Thymus (tissue), 11 donors: Measurements from ENCODE around the gene PUS7. TPM values are rescaled to one million over a fixed set of nuclear protein-coding genes. Genes with fewer than 3 reads are reported as not detected.
"Not testable (repeated sequence)": the region's sequence is repeated elsewhere in the genome, so short reads cannot be mapped to it uniquely, and the experiment has no call there.

Experiments used
- DNase-seq, 9 donors: peaks; one replicate each; pipeline ENCODE4 v3.0.0-alpha.2; 2013; ENCODE audit warnings: low spot score in 9 of 9, low read depth in 6 of 9, missing footprints in 1 of 9
- H3K27ac ChIP-seq, 2 donors: one replicate each; pipeline ENCODE4 v1.5.1; 2013; ENCODE audit warnings: control low read depth in 1 of 2, low read depth in 1 of 2, low read length in 1 of 2, mild to moderate bottlenecking in 1 of 2, moderate library complexity in 1 of 2
- H3K27me3 ChIP-seq, 2 donors: one replicate each; pipeline ENCODE4 v1.5.1; 2013; ENCODE audit warnings: low read length in 1 of 2; ENCODE audit not compliant: control insufficient read depth in 2 of 2, insufficient read depth in 1 of 2
- H3K36me3 ChIP-seq, 2 donors: one replicate each; pipeline ENCODE4 v1.5.1; 2013; ENCODE audit warnings: low read length in 1 of 2, mild to moderate bottlenecking in 1 of 2, moderate library complexity in 1 of 2; ENCODE audit not compliant: control insufficient read depth in 2 of 2, insufficient read depth in 2 of 2
- H3K4me1 ChIP-seq, 2 donors: one replicate each; pipeline ENCODE4 v1.5.1; 2013; ENCODE audit warnings: low read length in 2 of 2; ENCODE audit not compliant: control insufficient read depth in 2 of 2, insufficient read depth in 2 of 2
- H3K4me3 ChIP-seq, 2 donors: one replicate each; pipeline ENCODE4 v1.5.1; 2013; ENCODE audit warnings: low read length in 2 of 2, control low read depth in 1 of 2, mild to moderate bottlenecking in 1 of 2
- H3K9me3 ChIP-seq, 2 donors: one replicate each; pipeline ENCODE4 v1.5.1; 2013; ENCODE audit warnings: low read length in 1 of 2, mild to moderate bottlenecking in 1 of 2; ENCODE audit not compliant: control insufficient read depth in 2 of 2, insufficient read depth in 1 of 2
- WGBS: extraction: QIAGEN DNeasy Blood & Tissue Kit; methylation state at CpG from one replicate; pipeline ENCODE4 v1.1.7; 2013; 5-methylcytosine and 5-hydroxymethylcytosine counted together
- polyA plus RNA-seq: library from polyadenylated mRNA; stranded (reverse); fragments of 200-250 nt; gene quantifications from one replicate; pipeline ENCODE4 v1.2.3, GENCODE V29; 2013
- total RNA-seq: library from RNA; stranded (reverse); fragments of 120-200 nt; gene quantifications from one replicate; pipeline ENCODE4 v1.2.4, GENCODE V29; 2013
- donor health status: healthy.

Gene PUS7
- total and polyA plus RNA-seq, 2 donors: 3.7 to 9.4 TPM

- 97% methylated on average over 9 of the region's 9 CpGs for WGBS
- not testable (repeated sequence) for H3K27ac ChIP-seq, H3K4me3 ChIP-seq, H3K4me1 ChIP-seq, H3K36me3 ChIP-seq, H3K27me3 ChIP-seq, DNase-seq, H3K9me3 ChIP-seq
Observed at GRCh38 chr7:105442214-105442613, 79.9 kb downstream of the PUS7 start.

- H3K36me3 ChIP-seq: no peaks in the 10 kb centered on the region
- 87% methylated on average over 9 of the region's 9 CpGs for WGBS
- H3K4me3 ChIP-seq: no peak overlapping the region
- H3K27me3 ChIP-seq: no peaks in the 10 kb centered on the region
- H3K4me1 ChIP-seq: no peaks in the 10 kb centered on the region
- no peak for DNase-seq
- H3K27ac ChIP-seq: no peak overlapping the region
- no peaks in the 10 kb centered on the region for H3K9me3 ChIP-seq
Observed at GRCh38 chr7:105439174-105439893, 82.7 kb downstream of the PUS7 start.

GRCh38 chr7:105438847-105439173, 83.3 kb downstream of the PUS7 start:
- Histone ChIP-seq H3K27ac (no peak overlapping the region), H3K27me3 (no peaks in the 10 kb centered on the region)
- WGBS: 96% methylated on average over 5 of the region's 5 CpGs

GRCh38 chr7:105438254-105438653, 83.8 kb downstream of the PUS7 start:
- no peak for DNase-seq
- WGBS: 99% methylated on average over 1 of the region's 1 CpG

More at GRCh38 chr7:105438847-105439173, 83.3 kb downstream of the PUS7 start:
- no peak for DNase-seq
- Histone ChIP-seq H3K36me3 (no peaks in the 10 kb centered on the region), H3K9me3 (no peaks in the 10 kb centered on the region), H3K4me1 (no peaks in the 10 kb centered on the region), H3K4me3 (no peak overlapping the region)

GRCh38 chr7:105437356-105437755, 84.7 kb downstream of the PUS7 start:
- not testable (repeated sequence) for H3K9me3 ChIP-seq, H3K4me3 ChIP-seq, H3K36me3 ChIP-seq, H3K27ac ChIP-seq, H3K27me3 ChIP-seq, H3K4me1 ChIP-seq, DNase-seq
- WGBS: 94% methylated on average over 6 of the region's 6 CpGs

More at GRCh38 chr7:105438254-105438653, 83.8 kb downstream of the PUS7 start:
- no peak overlapping the region for H3K27ac ChIP-seq
- H3K36me3 ChIP-seq: no peaks in the 10 kb centered on the region
- H3K4me3 ChIP-seq: no peak overlapping the region
- H3K4me1 ChIP-seq: no peaks in the 10 kb centered on the region
- H3K9me3 ChIP-seq: no peaks in the 10 kb centered on the region
- H3K27me3 ChIP-seq: no peaks in the 10 kb centered on the region

GRCh38 chr7:105429746-105430612, 92.1 kb downstream of the PUS7 start:
- DNase-seq: peak in 8 of 9 donors; percentile 42 to 75 (median 50)
- no peaks in the 10 kb centered on the region for H3K4me1 ChIP-seq
- H3K27ac ChIP-seq: no peak overlapping the region
- H3K9me3 ChIP-seq: no peaks in the 10 kb centered on the region
- no peak overlapping the region for H3K4me3 ChIP-seq
- no peaks in the 10 kb centered on the region for H3K27me3 ChIP-seq
- WGBS: 81% methylated on average over 4 of the region's 4 CpGs
- no peaks in the 10 kb centered on the region for H3K36me3 ChIP-seq

- Histone ChIP-seq H3K4me3 (no peak overlapping the region), H3K27me3 (no peaks in the 10 kb centered on the region), H3K9me3 (no peaks in the 10 kb centered on the region), H3K36me3 (no peaks in the 10 kb centered on the region), H3K27ac (no peak overlapping the region), H3K4me1 (no peaks in the 10 kb centered on the region)
- no peak for DNase-seq
- WGBS: 94% methylated on average over 2 of the region's 2 CpGs
Observed at GRCh38 chr7:105426606-105427146, 95.4 kb downstream of the PUS7 start.

GRCh38 chr7:105423987-105424386, 98.1 kb downstream of the PUS7 start:
- Histone ChIP-seq H3K36me3 (no peaks in the 10 kb centered on the region), H3K4me3 (no peak overlapping the region), H3K4me1 (no peaks in the 10 kb centered on the region), H3K27ac (no peak overlapping the region), H3K27me3 (no peaks in the 10 kb centered on the region), H3K9me3 (no peaks in the 10 kb centered on the region)
- 97% methylated on average over 2 of the region's 2 CpGs for WGBS
- DNase-seq: no peak

GRCh38 chr7:105413887-105414437, 108.1 kb downstream of the PUS7 start:
- no peak for DNase-seq
- H3K4me1 ChIP-seq: no peaks in the 10 kb centered on the region
- H3K27me3 ChIP-seq: no peaks in the 10 kb centered on the region
- no peak overlapping the region for H3K4me3 ChIP-seq
- H3K9me3 ChIP-seq: no peaks in the 10 kb centered on the region
- no peak overlapping the region for H3K27ac ChIP-seq
- H3K36me3 ChIP-seq: no peaks in the 10 kb centered on the region
- 92% methylated on average over 8 of the region's 8 CpGs for WGBS
